Loucy (cell line): ENCODE results near the gene TRAPPC4.

Source experiments
- H2AFZ ChIP-seq: fragments of 200-600 bp; sonication (generic); 2 replicates; pipeline ENCODE4 v1.6.0; 2016; ENCODE audit warnings: antibody characterized with exemption, mild to moderate bottlenecking, low read length, moderate library complexity
- H3F3A ChIP-seq: fragments of 200-600 bp; 2 replicates; pipeline ENCODE4 v1.6.0; 2016; ENCODE audit warnings: antibody characterized with exemption, low read depth, mild to moderate bottlenecking
- H3K27me3 ChIP-seq: fragments of 200-600 bp; sonication (generic); 2 replicates; pipeline ENCODE4 v1.6.1; 2014; ENCODE audit warnings: low read length, mild to moderate bottlenecking; ENCODE audit not compliant: insufficient read depth, poor library complexity, severe bottlenecking
- H3K36me3 ChIP-seq: fragments of 200-600 bp; sonication (generic); 2 replicates; pipeline ENCODE4 v1.6.1; 2016; ENCODE audit warnings: low read length; ENCODE audit not compliant: insufficient read depth
- H3K4me1 ChIP-seq: fragments of 200-600 bp; sonication (generic); 2 replicates; pipeline ENCODE4 v1.5.1; 2014; ENCODE audit warnings: low read length, mild to moderate bottlenecking; ENCODE audit not compliant: insufficient read depth, poor library complexity, severe bottlenecking
- H3K4me2 ChIP-seq: fragments of 200-600 bp; sonication (generic); 2 replicates; pipeline ENCODE4 v1.6.0; 2014; ENCODE audit warnings: antibody characterized with exemption, low read length, low read depth, mild to moderate bottlenecking; ENCODE audit not compliant: poor library complexity, severe bottlenecking
- H3K4me3 ChIP-seq: fragments of 200-600 bp; sonication (generic); 2 replicates; pipeline ENCODE4 v1.5.1; 2014; ENCODE audit warnings: low read length, mild to moderate bottlenecking, mixed read lengths; ENCODE audit not compliant: poor library complexity, severe bottlenecking
- H3K79me2 ChIP-seq: fragments of 200-600 bp; sonication (generic); 2 replicates; pipeline ENCODE4 v1.6.1; 2014; ENCODE audit warnings: low read length; ENCODE audit not compliant: insufficient read depth
- H3K9ac ChIP-seq: fragments of 200-600 bp; sonication (generic); 2 replicates; pipeline ENCODE4 v1.6.0; 2014; ENCODE audit warnings: mild to moderate bottlenecking, low read depth, low read length, moderate library complexity; ENCODE audit not compliant: poor library complexity, severe bottlenecking
- H3K9me2 ChIP-seq: fragments of 200-600 bp; sonication (generic); replicated peaks from 2 replicates; pipeline ENCODE4 v1.6.1; 2016; ENCODE audit warnings: low read depth, low read length, mixed read lengths
- H3K9me3 ChIP-seq: fragments of 200-600 bp; sonication (generic); 2 replicates; pipeline ENCODE4 v1.6.1; 2014; ENCODE audit warnings: mild to moderate bottlenecking, antibody characterized with exemption, low read length, low read depth; ENCODE audit not compliant: insufficient read depth
- H4K20me1 ChIP-seq: fragments of 200-600 bp; sonication (generic); 2 replicates; pipeline ENCODE4 v1.6.0; 2014; ENCODE audit warnings: antibody characterized with exemption, low read length, mild to moderate bottlenecking; ENCODE audit not compliant: insufficient read depth, poor library complexity, severe bottlenecking
- CTCF ChIP-seq: fragments of 200-600 bp; sonication (generic); conservative IDR thresholded peaks from 2 replicates; pipeline ENCODE4 v1.5.1; 2014; ENCODE audit warnings: mild to moderate bottlenecking, antibody characterized with exemption, low read length
- EZH2phosphoT487 ChIP-seq: fragments of 200-600 bp; IDR thresholded peaks from 2 replicates; pipeline ENCODE4 v1.6.1; 2018; ENCODE audit warnings: antibody characterized with exemption, mild to moderate bottlenecking, moderate library complexity, borderline replicate concordance

Gene TRAPPC4

GRCh38 chr11:119067371-119068222, 49.0 kb downstream of the TRAPPC4 start, which contains the start of gene VPS11:
Gene VPS11 (plus strand): TSS chr11:119067818. CDS start chr11:119067824, 6 bp downstream.
- H3K27me3 ChIP-seq, result no peaks in the 10 kb centered on the region
- H3K4me1 ChIP-seq, result peaks cover 20% of the 10 kb centered on the region
- H3K36me3 ChIP-seq, result peaks cover 10% of the 10 kb centered on the region; the same call in 1 of the 2 replicates
- no peaks in the 10 kb centered on the region for H3K9me2 ChIP-seq
- H3F3A ChIP-seq, result no peaks in the 10 kb centered on the region
- H2AFZ ChIP-seq, result peak within 1 kb of the TSS; percentile 91
- no peak for TF ChIP-seq EZH2phosphoT487
- TF ChIP-seq CTCF, result no peak
- peaks cover 22% of the 10 kb centered on the region for H3K79me2 ChIP-seq
- H3K9me3 ChIP-seq, result no peaks in the 10 kb centered on the region
- H3K9ac ChIP-seq, result peak within 1 kb of the TSS; percentile 82
- H3K4me3 ChIP-seq, result peak within 1 kb of the TSS; percentile 85
- no peaks in the 10 kb centered on the region for H4K20me1 ChIP-seq
- H3K4me2 ChIP-seq, result peak within 1 kb of the TSS; percentile 85
